WTC11 (cell line): ENCODE measurements around the gene ZNF185. TPM values are rescaled to one million over a fixed set of nuclear protein-coding genes. Genes with fewer than 3 reads are reported as not detected.

ENCODE experiments used
- ATAC-seq: fragments of 200-7000 bp; cut with Tn5 transposase; 2 replicates; pipeline ENCODE4 v1.10.0; 2021; ENCODE audit warnings: mild to moderate bottlenecking, moderate library complexity
- Bru-seq: library from RNA; stranded (reverse); fragments of 400-500 nt; gene quantifications from one replicate; lab custom pipeline; 2021; lab: Mats Ljungman, UMichigan
- CTCF ChIA-PET: fragments of 300-600 bp; sonication (Branson Sonifier 250); formaldehyde crosslinking; loops from one replicate; lab custom pipeline; 2021; ENCODE audit warnings: antibody characterized with exemption; lab: Charles Lee
- POLR2A ChIA-PET: fragments of 350-600 bp; sonication (Branson Sonifier 250); formaldehyde crosslinking; loops from one replicate; lab custom pipeline; 2021; ENCODE audit warnings: antibody characterized with exemption; lab: Charles Lee
- DNase-seq: peaks from one replicate; pipeline ENCODE4 v3.0.0; 2021; ENCODE audit warnings: low spot score
- H3K27ac Mint-ChIP-seq: 2 replicates; pipeline ENCODE4 v1.8.0; 2021; ENCODE audit warnings: mixed read lengths
- H3K27me3 Mint-ChIP-seq: 2 replicates; pipeline ENCODE4 v1.8.0; 2021; ENCODE audit warnings: low read depth, mild to moderate bottlenecking, moderate library complexity, mixed read lengths
- H3K36me3 Mint-ChIP-seq: 2 replicates; pipeline ENCODE4 v1.8.0; 2021; ENCODE audit warnings: mixed read lengths
- H3K4me1 Mint-ChIP-seq: 2 replicates; pipeline ENCODE4 v1.8.0; 2022; ENCODE audit warnings: mixed read lengths
- H3K4me3 Mint-ChIP-seq: 2 replicates; pipeline ENCODE4 v1.8.0; 2021; ENCODE audit warnings: mild to moderate bottlenecking, moderate library complexity, mixed read lengths
- H3K9me3 Mint-ChIP-seq: 2 replicates; pipeline ENCODE4 v1.8.0; 2021; ENCODE audit warnings: mixed read lengths
- ARID4B ChIP-seq: sonication (generic); formaldehyde crosslinking; IDR thresholded peaks from 2 replicates; pipeline ENCODE4 v1.8.0; 2023; ENCODE audit warnings: missing genetic modification reagents, mild to moderate bottlenecking, borderline replicate concordance
- E2F4 ChIP-seq: sonication (generic); formaldehyde crosslinking; IDR thresholded peaks from 2 replicates; pipeline ENCODE4 v1.8.1; 2022; ENCODE audit warnings: low read depth, mild to moderate bottlenecking, moderate library complexity, missing genetic modification reagents, borderline replicate concordance
- ELF4 ChIP-seq: sonication (generic); formaldehyde crosslinking; IDR thresholded peaks from 2 replicates; pipeline ENCODE4 v1.8.1; 2022; ENCODE audit warnings: low read depth, mild to moderate bottlenecking, moderate library complexity, missing genetic modification reagents
- FOXJ3 ChIP-seq: sonication (generic); formaldehyde crosslinking; IDR thresholded peaks from 2 replicates; pipeline ENCODE4 v1.9.0; 2021; ENCODE audit warnings: missing genetic modification reagents, mild to moderate bottlenecking, borderline replicate concordance
- FOXP1 ChIP-seq: sonication (generic); formaldehyde crosslinking; IDR thresholded peaks from 2 replicates; pipeline ENCODE4 v1.8.0; 2022; ENCODE audit warnings: missing genetic modification reagents, mild to moderate bottlenecking, moderate library complexity, borderline replicate concordance
- GRHL2 ChIP-seq: fragments of 250-450 bp; sonication (Bioruptor Pico); IDR thresholded peaks from 2 replicates; pipeline ENCODE4 v1.8.0; 2022; ENCODE audit warnings: mild to moderate bottlenecking, moderate library complexity; ENCODE audit not compliant: insufficient replicate concordance, severe bottlenecking
- MXD4 ChIP-seq: fragments of 250-450 bp; sonication (Bioruptor Pico); IDR thresholded peaks from 2 replicates; pipeline ENCODE4 v1.8.0; 2021; ENCODE audit warnings: mild to moderate bottlenecking, moderate library complexity, borderline replicate concordance
- NR2C2 ChIP-seq: sonication (generic); formaldehyde crosslinking; IDR thresholded peaks from 2 replicates; pipeline ENCODE4 v1.8.0; 2022; ENCODE audit warnings: mild to moderate bottlenecking, missing genetic modification reagents
- RELA ChIP-seq: sonication (generic); formaldehyde crosslinking; IDR thresholded peaks from 2 replicates; pipeline ENCODE4 v1.8.1; 2022; ENCODE audit warnings: missing genetic modification reagents, mild to moderate bottlenecking, borderline replicate concordance
- SMAD4 ChIP-seq: sonication (generic); formaldehyde crosslinking; IDR thresholded peaks from 2 replicates; pipeline ENCODE4 v1.8.0; 2022; ENCODE audit warnings: mild to moderate bottlenecking, missing genetic modification reagents
- SP1 ChIP-seq: sonication (generic); formaldehyde crosslinking; conservative IDR thresholded peaks from 2 replicates; pipeline ENCODE4 v1.8.1; 2022; ENCODE audit warnings: missing genetic modification reagents
- TP53 ChIP-seq: sonication (generic); formaldehyde crosslinking; IDR thresholded peaks from 2 replicates; pipeline ENCODE4 v1.8.1; 2023; ENCODE audit warnings: mild to moderate bottlenecking, missing genetic modification reagents
- ZNF121 ChIP-seq: sonication (generic); formaldehyde crosslinking; IDR thresholded peaks from 2 replicates; pipeline ENCODE4 v1.8.0; 2023; ENCODE audit warnings: missing genetic modification reagents
- ZNF219 ChIP-seq: sonication (generic); formaldehyde crosslinking; IDR thresholded peaks from 2 replicates; pipeline ENCODE4 v1.8.0; 2023; ENCODE audit warnings: missing genetic modification reagents, mild to moderate bottlenecking, borderline replicate concordance
- ZNF232 ChIP-seq: sonication (generic); formaldehyde crosslinking; IDR thresholded peaks from 2 replicates; pipeline ENCODE4 v1.8.0; 2022; ENCODE audit warnings: mild to moderate bottlenecking, missing genetic modification reagents
- ZNF425 ChIP-seq: fragments of 250-450 bp; sonication (Bioruptor Pico); conservative IDR thresholded peaks from 2 replicates; pipeline ENCODE4 v1.9.0; 2021; ENCODE audit warnings: mild to moderate bottlenecking
- long read RNA-seq, 3 experiments: library from RNA in 1 of 3; library from capped mRNA in 1 of 3; library from polyadenylated mRNA in 1 of 3; unstranded in 2 of 3; stranded (forward) in 1 of 3; transcript quantifications; one replicate each; pipeline ENCODE4 v2.0.0, GENCODE V29; 2021
- total RNA-seq: library from RNA; stranded (reverse); gene quantifications from 3 replicates; pipeline ENCODE4 v1.2.3, GENCODE V29; 2021
- TF ChIP-seq, protein P1 (sequence below): sonication (generic); formaldehyde crosslinking; IDR thresholded peaks from 2 replicates; pipeline ENCODE4 v1.8.0; 2023; ENCODE audit warnings: mild to moderate bottlenecking, missing genetic modification reagents

The ZNF185 gene
- total RNA-seq (8.2 to 10.9 TPM (median 10.3 TPM) in 3 replicates), Bru-seq, nascent RNA (percentile 39 among the genes with signal in this experiment)
- long read RNA-seq, experiment 1, partial matches to known transcripts: 2 of 22 reads
- long read RNA-seq, experiment 1, other reads (novel, unspliced or antisense): 19 of 22 reads
- long read RNA-seq, experiment 2, partial matches to known transcripts: 0 of 9 reads
- long read RNA-seq, experiment 2, other reads (novel, unspliced or antisense): 9 of 9 reads
- long read RNA-seq, experiment 3, partial matches to known transcripts: 0 of 1 reads
- long read RNA-seq, experiment 3, other reads (novel, unspliced or antisense): 1 of 1 reads

- peak; percentile 86 for ATAC-seq
- Mint-ChIP-seq H3K36me3 (no peaks in the 10 kb centered on the region), H3K27ac (peak within 1 kb of the TSS; percentile 24; the same call in 1 of the 2 replicates), H3K4me1 (peaks cover 44% of the 10 kb centered on the region)
- POLR2A ChIA-PET: interaction anchor here (0.6 kb wide), 1 partner anchor 72 kb away, joined by 3 read pairs; no protein-coding TSS in a partner anchor
- CTCF ChIA-PET: interaction anchor here (1.1 kb wide), 1 partner anchor 17 kb away, joined by 4 read pairs; no protein-coding TSS in a partner anchor
- peak; percentile 9; the same call in 1 of the 2 replicates for TF ChIP-seq SP1
- no peak for TF ChIP-seq RELA (CRISPR knock-in tag)
- TF ChIP-seq, all 79 proteins: peak for 1
- no peaks in the 10 kb centered on the region for H3K9me3 Mint-ChIP-seq
- H3K4me3 Mint-ChIP-seq: peak within 1 kb of the TSS; percentile 59
- peak; percentile 88 for DNase-seq
- peaks cover 18% of the 10 kb centered on the region for H3K27me3 Mint-ChIP-seq
Measured at GRCh38 chrX:152897222-152898131, at the start of gene ZNF185. Gene ZNF185 (plus strand): TSS chrX:152898067. CDS start chrX:152914490, 16,423 bp downstream.

- Mint-ChIP-seq H3K27ac (no peak overlapping the region), H3K36me3 (peaks cover 27% of the 10 kb centered on the region), H3K4me3 (no peak overlapping the region), H3K4me1 (no peaks in the 10 kb centered on the region), H3K27me3 (no peaks in the 10 kb centered on the region), H3K9me3 (no peaks in the 10 kb centered on the region)
- no peak for DNase-seq
- CTCF ChIA-PET: no interaction called here
- no peak for TF ChIP-seq SP1
- POLR2A ChIA-PET: no interaction called here
- ATAC-seq: no peak
Measured at GRCh38 chrX:152850465-152850864, 47.4 kb upstream of the ZNF185 start.

- Mint-ChIP-seq H3K27me3 (no peaks in the 10 kb centered on the region), H3K9me3 (no peaks in the 10 kb centered on the region), H3K27ac (no peak overlapping the region), H3K4me3 (no peak overlapping the region), H3K36me3 (peaks cover 24% of the 10 kb centered on the region), H3K4me1 (no peaks in the 10 kb centered on the region)
- ATAC-seq (no peak), DNase-seq (no peak)
- ChIA-PET CTCF (no interaction called here), POLR2A (interaction anchor here (0.6 kb wide), 1 partner anchor 70 kb away, joined by 4 read pairs; no protein-coding TSS in a partner anchor)
- TF ChIP-seq, protein P1, sequence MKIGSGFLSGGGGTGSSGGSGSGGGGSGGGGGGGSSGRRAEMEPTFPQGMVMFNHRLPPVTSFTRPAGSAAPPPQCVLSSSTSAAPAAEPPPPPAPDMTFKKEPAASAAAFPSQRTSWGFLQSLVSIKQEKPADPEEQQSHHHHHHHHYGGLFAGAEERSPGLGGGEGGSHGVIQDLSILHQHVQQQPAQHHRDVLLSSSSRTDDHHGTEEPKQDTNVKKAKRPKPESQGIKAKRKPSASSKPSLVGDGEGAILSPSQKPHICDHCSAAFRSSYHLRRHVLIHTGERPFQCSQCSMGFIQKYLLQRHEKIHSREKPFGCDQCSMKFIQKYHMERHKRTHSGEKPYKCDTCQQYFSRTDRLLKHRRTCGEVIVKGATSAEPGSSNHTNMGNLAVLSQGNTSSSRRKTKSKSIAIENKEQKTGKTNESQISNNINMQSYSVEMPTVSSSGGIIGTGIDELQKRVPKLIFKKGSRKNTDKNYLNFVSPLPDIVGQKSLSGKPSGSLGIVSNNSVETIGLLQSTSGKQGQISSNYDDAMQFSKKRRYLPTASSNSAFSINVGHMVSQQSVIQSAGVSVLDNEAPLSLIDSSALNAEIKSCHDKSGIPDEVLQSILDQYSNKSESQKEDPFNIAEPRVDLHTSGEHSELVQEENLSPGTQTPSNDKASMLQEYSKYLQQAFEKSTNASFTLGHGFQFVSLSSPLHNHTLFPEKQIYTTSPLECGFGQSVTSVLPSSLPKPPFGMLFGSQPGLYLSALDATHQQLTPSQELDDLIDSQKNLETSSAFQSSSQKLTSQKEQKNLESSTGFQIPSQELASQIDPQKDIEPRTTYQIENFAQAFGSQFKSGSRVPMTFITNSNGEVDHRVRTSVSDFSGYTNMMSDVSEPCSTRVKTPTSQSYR: no peak
- no peak for TF ChIP-seq SMAD4 (CRISPR knock-in tag)
- no peak for TF ChIP-seq ZNF425 (CRISPR knock-in tag)
- no peak for TF ChIP-seq MXD4
- TF ChIP-seq ZNF232 (CRISPR knock-in tag): no peak
- TF ChIP-seq GRHL2 (CRISPR knock-in tag): no peak
- TF ChIP-seq NR2C2 (CRISPR knock-in tag): no peak
- TF ChIP-seq ARID4B (CRISPR knock-in tag): no peak
- TF ChIP-seq ELF4: no peak
- no peak for TF ChIP-seq TP53 (CRISPR knock-in tag)
- no peak for TF ChIP-seq FOXJ3 (CRISPR knock-in tag)
- no peak for TF ChIP-seq E2F4
- TF ChIP-seq ZNF121 (CRISPR knock-in tag): no peak
- no peak for TF ChIP-seq ZNF219 (CRISPR knock-in tag)
- no peak for TF ChIP-seq FOXP1 (CRISPR knock-in tag)
- no peak for TF ChIP-seq SP1
Measured at GRCh38 chrX:152853986-152854385, 43.9 kb upstream of the ZNF185 start.
